Caco-2 (cell line): ENCODE measurements around the gene IL24. TPM values are rescaled to one million over a fixed set of nuclear protein-coding genes. Genes with fewer than 3 reads are reported as not detected.
A peak's percentile ranks its signal among the peaks of the same experiment; 100 is the strongest.

ENCODE experiments used
- BruUV-seq: library from RNA; stranded (reverse); fragments of 400-500 nt; replicated peaks from 2 replicates; lab custom pipeline; 2021; lab: Mats Ljungman, UMichigan
- CTCF ChIA-PET: fragments of 300-600 bp; sonication (Branson Sonifier 250); formaldehyde crosslinking; loops from one replicate; lab custom pipeline; 2022; ENCODE audit warnings: antibody characterized with exemption; lab: Charles Lee
- POLR2A ChIA-PET: fragments of 300-600 bp; sonication (Branson Sonifier 250); formaldehyde crosslinking; loops from one replicate; lab custom pipeline; 2022; ENCODE audit warnings: antibody characterized with exemption; lab: Charles Lee
- DNase-seq, 2 experiments: peaks; one replicate each; pipeline versions ENCODE4 v3.0.0 to v3.0.0-alpha.2; 2020 to 2022
- H3K27me3 ChIP-seq: replicated peaks from 2 replicates; pipeline ENCODE4 v1.6.0; 2011; ENCODE audit warnings: low read length; ENCODE audit not compliant: control insufficient read depth, insufficient read depth
- H3K36me3 ChIP-seq: 2 replicates; pipeline ENCODE4 v1.5.1; 2011; ENCODE audit warnings: low read length; ENCODE audit not compliant: control insufficient read depth, insufficient read depth
- H3K4me1 ChIP-seq: fragments of 250-450 bp; sonication (Bioruptor Pico); 2 replicates; pipeline ENCODE4 v1.5.1; 2020; ENCODE audit warnings: mild to moderate bottlenecking
- H3K4me3 ChIP-seq: 2 replicates; pipeline ENCODE4 v1.5.1; 2011; ENCODE audit warnings: low read depth, mild to moderate bottlenecking, control low read depth, low read length
- H3K9me3 ChIP-seq: fragments of 250-450 bp; sonication (Bioruptor Pico); 2 replicates; pipeline ENCODE4 v1.5.1; 2020; ENCODE audit warnings: mild to moderate bottlenecking, moderate library complexity
- H3K27ac Mint-ChIP-seq: one replicate; pipeline ENCODE4 v1.8.0; 2022; ENCODE audit warnings: mixed read lengths; ENCODE audit not compliant: unreplicated experiment
- H3K27me3 Mint-ChIP-seq: one replicate; pipeline ENCODE4 v1.8.0; 2022; ENCODE audit warnings: mixed read lengths; ENCODE audit not compliant: insufficient read depth, unreplicated experiment
- H3K36me3 Mint-ChIP-seq: one replicate; pipeline ENCODE4 v1.8.0; 2022; ENCODE audit warnings: mild to moderate bottlenecking, mixed read lengths; ENCODE audit not compliant: insufficient read depth, unreplicated experiment
- H3K4me1 Mint-ChIP-seq: one replicate; pipeline ENCODE4 v1.8.0; 2022; ENCODE audit warnings: low read depth, mixed read lengths; ENCODE audit not compliant: unreplicated experiment
- H3K4me3 Mint-ChIP-seq: one replicate; pipeline ENCODE4 v1.8.0; 2022; ENCODE audit warnings: mild to moderate bottlenecking, moderate library complexity, mixed read lengths; ENCODE audit not compliant: unreplicated experiment
- H3K9me3 Mint-ChIP-seq: one replicate; pipeline ENCODE4 v1.8.0; 2022; ENCODE audit warnings: mixed read lengths; ENCODE audit not compliant: unreplicated experiment
- intact Hi-C: fragments of 100-400 bp; cut with micrococcal nuclease; formaldehyde crosslinking; loops from one replicate; pipeline ENCODE4 v1.10.0; 2022; ENCODE audit not compliant: unreplicated experiment
- total RNA-seq: library from RNA; stranded (reverse); gene quantifications from 2 replicates; pipeline ENCODE4 v1.2.3, GENCODE V29; 2022
- TF ChIP-seq, protein P1 (sequence below), 2 experiments: fragments of 200-600 bp in 1 of 2; IDR thresholded peaks; 1 replicate in 1 of 2; 2 replicates in 1 of 2; pipeline versions ENCODE4 v1.5.1 to v1.8.0; 2011 to 2022; ENCODE audit warnings: antibody characterized with exemption in 1 of 2, control low read depth in 1 of 2, inconsistent platforms in 1 of 2, low read depth in 1 of 2, low read length in 1 of 2, mild to moderate bottlenecking in 1 of 2, moderate library complexity in 1 of 2; ENCODE audit not compliant: insufficient read depth in 1 of 2, severe bottlenecking in 1 of 2, unreplicated experiment in 1 of 2

Gene IL24
- total RNA-seq, 1 experiment from 2014 or later, result not detected

DNA sequence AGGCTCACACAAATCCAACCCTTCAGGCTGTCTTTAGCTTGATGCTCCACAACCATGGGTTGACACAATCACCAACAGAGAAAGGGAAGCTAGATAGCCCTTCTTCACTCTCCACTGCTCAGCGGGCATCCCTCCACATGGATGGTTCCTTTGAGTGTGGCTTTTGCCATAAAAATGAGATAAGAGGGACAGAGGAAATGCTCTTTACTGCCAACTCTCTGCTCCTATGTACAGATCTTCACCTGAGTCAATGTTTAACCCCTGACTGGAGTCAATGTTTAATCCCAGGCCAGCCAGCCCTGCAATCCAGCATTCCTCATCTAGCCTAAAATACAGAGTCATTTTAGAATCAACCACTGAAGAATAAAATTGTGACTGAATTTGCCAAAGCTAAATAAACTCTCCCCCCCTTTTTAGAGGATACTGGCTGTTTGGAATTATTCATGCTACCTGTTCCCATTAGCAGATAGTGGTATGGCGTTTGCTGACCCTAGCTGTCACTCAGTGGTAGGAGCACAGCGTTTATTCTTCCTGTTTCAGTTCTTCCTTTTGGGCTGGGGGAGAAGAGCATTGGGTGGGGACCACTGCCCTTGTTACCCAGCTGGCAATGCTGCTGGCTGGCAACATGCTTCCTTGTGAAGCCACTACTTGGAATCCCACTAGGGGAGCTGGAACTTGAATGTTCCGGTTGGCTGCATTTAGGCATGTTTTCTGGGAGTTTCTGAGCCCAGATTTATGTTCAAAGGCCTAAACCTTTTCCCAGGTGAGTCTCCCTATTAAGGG lies 54.3 kb downstream of the IL24 start:
- Mint-ChIP-seq H3K27me3 (no peaks in the 10 kb centered on the region), H3K27ac (peak overlapping the region; percentile 82), H3K4me3 (peak overlapping the region; percentile 30), H3K4me1 (peaks cover 41% of the 10 kb centered on the region), H3K36me3 (no peaks in the 10 kb centered on the region), H3K9me3 (peaks cover 6% of the 10 kb centered on the region)
- Histone ChIP-seq H3K4me1 (peaks cover 55% of the 10 kb centered on the region), H3K9me3 (peaks cover 7% of the 10 kb centered on the region; the same call in 1 of the 2 replicates), H3K27me3 (no peaks in the 10 kb centered on the region), H3K36me3 (no peaks in the 10 kb centered on the region), H3K4me3 (no peak overlapping the region)
- TF ChIP-seq, protein P1, sequence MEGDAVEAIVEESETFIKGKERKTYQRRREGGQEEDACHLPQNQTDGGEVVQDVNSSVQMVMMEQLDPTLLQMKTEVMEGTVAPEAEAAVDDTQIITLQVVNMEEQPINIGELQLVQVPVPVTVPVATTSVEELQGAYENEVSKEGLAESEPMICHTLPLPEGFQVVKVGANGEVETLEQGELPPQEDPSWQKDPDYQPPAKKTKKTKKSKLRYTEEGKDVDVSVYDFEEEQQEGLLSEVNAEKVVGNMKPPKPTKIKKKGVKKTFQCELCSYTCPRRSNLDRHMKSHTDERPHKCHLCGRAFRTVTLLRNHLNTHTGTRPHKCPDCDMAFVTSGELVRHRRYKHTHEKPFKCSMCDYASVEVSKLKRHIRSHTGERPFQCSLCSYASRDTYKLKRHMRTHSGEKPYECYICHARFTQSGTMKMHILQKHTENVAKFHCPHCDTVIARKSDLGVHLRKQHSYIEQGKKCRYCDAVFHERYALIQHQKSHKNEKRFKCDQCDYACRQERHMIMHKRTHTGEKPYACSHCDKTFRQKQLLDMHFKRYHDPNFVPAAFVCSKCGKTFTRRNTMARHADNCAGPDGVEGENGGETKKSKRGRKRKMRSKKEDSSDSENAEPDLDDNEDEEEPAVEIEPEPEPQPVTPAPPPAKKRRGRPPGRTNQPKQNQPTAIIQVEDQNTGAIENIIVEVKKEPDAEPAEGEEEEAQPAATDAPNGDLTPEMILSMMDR (IDR thresholded peaks at IDR 0.05; ENCODE audit: insufficient read depth in 1 of 2, low read depth in 1 of 2, low read length in 1 of 2, severe bottlenecking in 1 of 2, unreplicated experiment in 1 of 2), result no peak
- intact Hi-C loops, result loop anchor here (1.0 to 2.0 kb wide), 2 partner anchors 17 to 31 kb away; no protein-coding TSS in a partner anchor
- CTCF ChIA-PET, result interaction anchor here (0.7 to 2.0 kb wide), 5 partner anchors 9 to 39 kb away, joined by 3 to 6 read pairs (median 5); no protein-coding TSS in a partner anchor
- peak; percentile 55 to 64 for DNase-seq
- BruUV-seq, result no TSS peak
- POLR2A ChIA-PET, result no interaction called here

DNA sequence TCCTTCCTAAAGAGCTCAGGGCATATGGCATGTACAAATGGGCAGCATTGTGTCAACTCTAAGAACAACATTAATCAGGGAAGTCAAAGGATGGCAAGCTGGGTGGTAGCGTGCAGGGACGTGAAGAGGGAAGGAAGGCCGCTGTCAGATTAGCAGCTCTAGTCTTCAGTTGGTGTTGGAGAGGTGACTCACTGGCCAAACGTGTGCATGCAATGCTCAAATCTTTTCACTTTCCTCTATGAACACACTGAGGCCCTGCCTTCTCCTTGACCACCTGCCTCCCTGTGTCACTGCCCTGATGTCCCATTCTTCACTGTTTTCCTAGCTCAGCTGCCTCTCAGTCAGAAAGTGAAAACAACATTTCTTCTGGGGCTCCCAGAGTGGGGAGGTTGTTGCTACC lies 54.9 kb downstream of the IL24 start:
- Mint-ChIP-seq H3K27me3 (no peaks in the 10 kb centered on the region), H3K27ac (peak overlapping the region; percentile 82), H3K9me3 (peaks cover 6% of the 10 kb centered on the region), H3K4me1 (peaks cover 43% of the 10 kb centered on the region), H3K4me3 (peak overlapping the region; percentile 30), H3K36me3 (no peaks in the 10 kb centered on the region)
- Histone ChIP-seq H3K27me3 (no peaks in the 10 kb centered on the region), H3K4me1 (peaks cover 55% of the 10 kb centered on the region), H3K36me3 (no peaks in the 10 kb centered on the region), H3K9me3 (peaks cover 7% of the 10 kb centered on the region; the same call in 1 of the 2 replicates), H3K4me3 (no peak overlapping the region)
- BruUV-seq, result no TSS peak
- intact Hi-C loops, result loop anchor here (2.0 kb wide), 1 partner anchor 17 kb away; no protein-coding TSS in a partner anchor
- TF ChIP-seq, protein P1 (IDR thresholded peaks at IDR 0.05; ENCODE audit: insufficient read depth in 1 of 2, low read depth in 1 of 2, low read length in 1 of 2, severe bottlenecking in 1 of 2, unreplicated experiment in 1 of 2), result no peak
- POLR2A ChIA-PET, result no interaction called here
- CTCF ChIA-PET, result interaction anchor here (0.9 to 2.0 kb wide), 4 partner anchors 11 to 39 kb away, joined by 3 to 6 read pairs (median 5); no protein-coding TSS in a partner anchor
- peak; percentile 19 to 63 for DNase-seq

DNA sequence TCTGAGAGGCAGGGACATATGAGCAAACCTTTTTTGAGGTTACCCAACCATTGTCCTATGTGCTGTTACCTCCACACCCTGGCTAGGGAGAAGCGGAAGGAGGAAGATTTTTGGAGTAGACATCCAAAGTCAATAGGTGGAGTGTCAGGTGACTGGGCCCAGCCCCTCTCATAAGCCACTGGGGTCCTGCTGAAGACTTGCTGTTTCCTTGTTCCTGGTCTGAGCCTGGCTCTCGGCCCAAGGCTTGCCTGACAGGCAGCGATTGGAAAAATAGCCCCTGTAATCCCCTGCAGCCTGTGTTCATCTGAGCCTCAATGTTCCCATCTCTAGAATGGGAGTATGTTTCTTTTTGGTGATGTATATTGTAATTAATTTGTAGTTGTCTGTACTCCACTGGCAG lies 55.9 kb downstream of the IL24 start:
- no peaks in the 10 kb centered on the region for H3K27me3 ChIP-seq
- no peaks in the 10 kb centered on the region for H3K36me3 ChIP-seq
- TF ChIP-seq, protein P1 (IDR thresholded peaks at IDR 0.05; ENCODE audit: insufficient read depth in 1 of 2, low read depth in 1 of 2, low read length in 1 of 2, severe bottlenecking in 1 of 2, unreplicated experiment in 1 of 2), result no peak
- POLR2A ChIA-PET, result no interaction called here
- Mint-ChIP-seq H3K9me3 (peaks cover 6% of the 10 kb centered on the region), H3K27me3 (no peaks in the 10 kb centered on the region), H3K27ac (no peak overlapping the region), H3K4me3 (no peak overlapping the region), H3K4me1 (peaks cover 43% of the 10 kb centered on the region), H3K36me3 (no peaks in the 10 kb centered on the region)
- peaks cover 55% of the 10 kb centered on the region for H3K4me1 ChIP-seq
- CTCF ChIA-PET, result no interaction called here
- DNase-seq, result no peak
- H3K4me3 ChIP-seq, result no peak overlapping the region
- no TSS peak for BruUV-seq
- peaks cover 7% of the 10 kb centered on the region; the same call in 1 of the 2 replicates for H3K9me3 ChIP-seq
- intact Hi-C loops, result loop anchor here (2.0 kb wide), 1 partner anchor 16 kb away; no protein-coding TSS in a partner anchor
